Gastrocnemius medialis (tissue), 4 donors: ENCODE measurements around the gene AUNIP. TPM values are rescaled to one million over a fixed set of nuclear protein-coding genes. Genes with fewer than 3 reads are reported as not detected.
A peak's percentile ranks its signal among the peaks of the same experiment; 100 is the strongest.

ENCODE experiments used
- ATAC-seq, 2 donors: fragments of 150-250 bp; one replicate each; pipeline ENCODE4 v1.9.1; 2016
- DNase-seq, 2 donors: peaks; one replicate each; pipeline ENCODE4 v3.0.0-alpha.2; 2019
- H3K27ac ChIP-seq, 4 donors: fragments of 200-600 bp; sonication (generic); 1 replicate in 1 of 4; 2 replicates in 3 of 4; pipeline ENCODE4 v1.5.1; 2016 to 2018; ENCODE audit warnings: mild to moderate bottlenecking in 2 of 4, moderate library complexity in 1 of 4
- H3K27me3 ChIP-seq, 3 donors: fragments of 200-600 bp; sonication (generic) in 2 of 3; 1 replicate in 1 of 3; 2 replicates in 2 of 3; pipeline versions ENCODE4 v1.5.1 to v1.6.0; 2016 to 2019; ENCODE audit warnings: mild to moderate bottlenecking in 1 of 3, moderate library complexity in 1 of 3
- H3K36me3 ChIP-seq, 2 donors: fragments of 200-600 bp; sonication (generic) in 1 of 2; one replicate each; pipeline ENCODE4 v1.5.1; 2017 to 2018
- H3K4me1 ChIP-seq, 2 donors: fragments of 200-600 bp; sonication (generic) in 1 of 2; one replicate each; pipeline ENCODE4 v1.5.1; 2016 to 2017; ENCODE audit warnings: mild to moderate bottlenecking in 2 of 2
- H3K4me3 ChIP-seq, 4 donors: fragments of 200-600 bp; sonication (generic) in 3 of 4; 1 replicate in 1 of 4; 2 replicates in 3 of 4; pipeline ENCODE4 v1.5.1; 2016 to 2019; ENCODE audit warnings: mild to moderate bottlenecking in 2 of 4
- H3K9me3 ChIP-seq, 3 donors: fragments of 200-600 bp; sonication (generic) in 2 of 3; 1 replicate in 1 of 3; 2 replicates in 2 of 3; pipeline ENCODE4 v1.5.1; 2016 to 2019
- POLR2A ChIP-seq, 2 donors: fragments of 450-650 bp; IDR thresholded peaks; one replicate each; pipeline ENCODE4 v1.6.1; 2017; ENCODE audit warnings: antibody characterized with exemption in 2 of 2, mild to moderate bottlenecking in 2 of 2, moderate library complexity in 2 of 2
- in situ Hi-C, 4 donors: fragments of 200-750 bp; cut with MboI; loops; one replicate each; pipeline versions ENCODE4 v1.15.0 to v1.8.0; 2017; ENCODE audit warnings: low sequenced_read_pairs in 4 of 4
- intact Hi-C: fragments of 100-400 bp; cut with DNase I; formaldehyde crosslinking; loops from one replicate; pipeline ENCODE4 v1.15.1; 2023; ENCODE audit warnings: low total_unique reads
- microRNA-seq, 2 donors: library from miRNA; unstranded; fragments of <30 nt; microRNA quantifications; one replicate each; pipeline ENCODE4, GENCODE V29; 2016; ENCODE audit warnings: borderline replicate concordance in 2 of 2
- total RNA-seq, 4 donors: library from RNA; depleted of rRNA; stranded (reverse); fragments of >200 nt; gene quantifications; one replicate each; pipeline versions ENCODE4 v1.1.0 to v1.2.3, GENCODE V29; 2016
- TF ChIP-seq, protein P1 (sequence below), 5 experiments: fragments of 450-650 bp in 3 of 5; fragments of 200-600 bp in 2 of 5; sonication (generic) in 2 of 5; IDR thresholded peaks in 4 of 5; conservative IDR thresholded peaks in 1 of 5; 1 replicate in 4 of 5; 2 replicates in 1 of 5; pipeline ENCODE4 v1.5.1; 2016 to 2019; ENCODE audit warnings: antibody characterized with exemption in 5 of 5, mild to moderate bottlenecking in 3 of 5, moderate library complexity in 3 of 5

Gene AUNIP
- total RNA-seq, 4 donors from 2014 or later = not detected

DNA sequence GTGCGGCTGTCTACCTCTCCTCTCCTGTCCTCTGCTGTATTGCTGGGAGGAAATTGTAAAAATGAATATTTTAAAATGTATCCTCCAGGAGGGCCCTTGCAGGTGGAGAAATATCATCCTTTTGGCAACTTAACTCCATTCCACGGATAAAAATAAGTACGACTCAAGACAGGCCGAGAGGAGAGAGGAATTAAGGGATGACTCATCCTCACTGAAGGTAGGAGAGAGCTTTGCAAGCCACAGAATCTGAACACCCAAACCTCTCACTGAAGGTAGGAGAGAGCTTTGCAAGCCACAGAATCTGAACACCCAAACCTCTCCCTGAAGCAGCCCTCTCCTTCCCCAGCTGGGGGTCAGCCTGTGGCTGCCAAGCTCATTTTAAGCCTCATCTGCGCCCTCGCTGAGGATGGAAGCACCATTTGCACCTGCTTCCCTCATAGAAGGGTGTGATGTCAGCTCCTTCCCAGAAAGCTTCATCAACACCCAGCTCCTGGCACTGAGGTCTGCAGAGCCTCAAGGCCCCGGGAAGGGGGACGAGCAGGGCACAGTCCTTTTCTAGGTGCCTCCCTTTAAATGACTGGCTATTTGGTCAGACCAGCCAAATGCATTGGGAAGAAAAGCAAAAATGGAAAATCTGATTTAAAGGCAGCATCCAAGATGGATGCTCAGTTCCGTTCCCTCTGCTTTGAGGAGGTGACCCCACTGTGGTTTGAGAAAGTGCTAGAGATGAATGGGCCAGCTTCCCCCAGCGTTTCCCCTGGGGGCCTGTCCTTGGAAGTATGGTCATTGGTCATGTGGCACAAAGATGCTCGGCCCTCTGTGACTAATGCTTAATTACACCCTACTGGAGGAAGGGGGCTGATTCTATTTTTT lies 72.1 kb downstream of the AUNIP start:
- in situ Hi-C loops (no loop called here), intact Hi-C loops (no loop called here)
- no peaks in the 10 kb centered on the region for H3K27me3 ChIP-seq
- H3K27ac ChIP-seq = peak overlapping the region; percentile 42 to 74 (median 60)
- DNase-seq (no peak), ATAC-seq (peak; percentile 87 to 92)
- H3K4me3 ChIP-seq = no peak overlapping the region
- peaks cover 38 to 46% of the 10 kb centered on the region in 2 donors for H3K4me1 ChIP-seq
- no peaks in the 10 kb centered on the region for H3K9me3 ChIP-seq
- no peaks in the 10 kb centered on the region for H3K36me3 ChIP-seq
- TF ChIP-seq POLR2A (IDR thresholded peaks at IDR 0.05) = no peak
- TF ChIP-seq, protein P1, sequence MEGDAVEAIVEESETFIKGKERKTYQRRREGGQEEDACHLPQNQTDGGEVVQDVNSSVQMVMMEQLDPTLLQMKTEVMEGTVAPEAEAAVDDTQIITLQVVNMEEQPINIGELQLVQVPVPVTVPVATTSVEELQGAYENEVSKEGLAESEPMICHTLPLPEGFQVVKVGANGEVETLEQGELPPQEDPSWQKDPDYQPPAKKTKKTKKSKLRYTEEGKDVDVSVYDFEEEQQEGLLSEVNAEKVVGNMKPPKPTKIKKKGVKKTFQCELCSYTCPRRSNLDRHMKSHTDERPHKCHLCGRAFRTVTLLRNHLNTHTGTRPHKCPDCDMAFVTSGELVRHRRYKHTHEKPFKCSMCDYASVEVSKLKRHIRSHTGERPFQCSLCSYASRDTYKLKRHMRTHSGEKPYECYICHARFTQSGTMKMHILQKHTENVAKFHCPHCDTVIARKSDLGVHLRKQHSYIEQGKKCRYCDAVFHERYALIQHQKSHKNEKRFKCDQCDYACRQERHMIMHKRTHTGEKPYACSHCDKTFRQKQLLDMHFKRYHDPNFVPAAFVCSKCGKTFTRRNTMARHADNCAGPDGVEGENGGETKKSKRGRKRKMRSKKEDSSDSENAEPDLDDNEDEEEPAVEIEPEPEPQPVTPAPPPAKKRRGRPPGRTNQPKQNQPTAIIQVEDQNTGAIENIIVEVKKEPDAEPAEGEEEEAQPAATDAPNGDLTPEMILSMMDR (IDR thresholded peaks at IDR 0.05 in 4 of 5, conservative IDR thresholded peaks at IDR 0.05 in 1 of 5) = no peak

DNA sequence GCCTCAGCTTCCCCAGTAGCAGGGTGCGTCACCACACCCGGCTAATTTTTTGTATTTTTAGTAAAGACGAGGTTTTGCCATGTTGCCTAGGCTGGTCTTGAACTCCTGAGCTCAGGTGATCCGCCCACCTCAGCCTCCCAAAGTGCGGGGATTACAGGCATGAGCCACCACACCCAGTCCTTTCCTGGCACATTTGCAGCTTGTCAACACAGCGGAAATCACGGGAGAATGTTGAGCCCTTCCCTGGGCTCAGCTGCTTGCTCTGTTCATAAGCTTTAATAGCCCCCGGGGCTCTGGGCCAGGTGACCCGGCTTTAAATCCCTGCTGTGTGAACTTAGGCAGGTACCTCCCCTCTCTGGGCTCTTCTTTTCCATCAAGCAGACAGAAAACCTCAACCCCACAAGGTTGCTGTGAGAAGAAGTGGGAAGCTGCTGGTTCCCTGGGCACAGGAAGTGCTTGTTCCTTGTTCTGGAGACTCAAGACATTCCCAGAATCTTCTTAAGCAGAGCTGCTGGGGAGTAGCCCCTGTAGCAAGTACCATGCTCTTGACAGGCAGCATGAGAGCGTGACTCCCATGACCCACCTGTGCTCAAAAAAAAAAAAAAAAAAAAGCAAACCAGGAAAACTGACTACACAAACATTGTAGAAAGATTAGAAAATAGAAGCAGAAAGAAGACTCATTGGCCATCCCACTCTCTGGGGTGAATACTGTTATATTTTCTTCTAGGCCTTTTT lies 73.8 kb downstream of the AUNIP start:
- DNase-seq (no peak), ATAC-seq (no peak)
- no peaks in the 10 kb centered on the region for H3K36me3 ChIP-seq
- peaks cover 38 to 50% of the 10 kb centered on the region in 2 donors for H3K4me1 ChIP-seq
- no peak overlapping the region for H3K4me3 ChIP-seq
- intact Hi-C loops = no loop called here
- in situ Hi-C loops = no loop called here
- H3K27me3 ChIP-seq = no peaks in the 10 kb centered on the region
- H3K27ac ChIP-seq = peak overlapping the region; percentile 36 to 74 (median 54)
- H3K9me3 ChIP-seq = no peaks in the 10 kb centered on the region
- TF ChIP-seq, protein P1 (IDR thresholded peaks at IDR 0.05 in 4 of 5, conservative IDR thresholded peaks at IDR 0.05 in 1 of 5) = no peak
- no peak for TF ChIP-seq POLR2A (IDR thresholded peaks at IDR 0.05)

DNA sequence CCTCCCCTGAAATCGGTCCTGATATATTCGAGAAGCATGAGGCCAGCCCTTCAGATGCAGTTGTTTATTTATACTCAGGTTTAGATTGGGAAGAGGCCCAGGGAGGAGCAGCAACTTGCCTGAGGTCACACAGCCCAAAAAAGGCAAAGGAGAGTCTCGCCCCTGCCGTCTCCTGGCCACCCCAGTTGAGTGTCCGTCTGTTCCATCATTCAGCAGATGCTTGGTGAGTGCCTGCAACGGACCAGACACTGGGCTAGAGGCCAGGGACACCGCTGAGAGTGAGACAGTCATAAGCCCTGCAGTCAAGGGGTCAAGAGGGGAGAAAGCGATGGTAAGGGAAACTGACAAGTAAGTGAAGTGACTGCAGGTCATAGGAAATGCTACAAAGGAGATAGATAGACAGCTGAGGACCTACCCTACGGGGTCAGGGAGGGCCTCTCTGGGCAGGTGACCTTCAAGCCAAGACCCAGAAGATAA lies 74.6 kb downstream of the AUNIP start:
- ATAC-seq (peak; percentile 45 to 80), DNase-seq (peak; percentile 47 to 80)
- intact Hi-C loops = no loop called here
- Histone ChIP-seq H3K27ac (peak overlapping the region in 3 of 4 donors; percentile 42 to 74 (median 65)), H3K27me3 (no peaks in the 10 kb centered on the region), H3K36me3 (no peaks in the 10 kb centered on the region), H3K4me3 (no peak overlapping the region), H3K9me3 (no peaks in the 10 kb centered on the region), H3K4me1 (peaks cover 38 to 50% of the 10 kb centered on the region in 2 donors)
- no peak for TF ChIP-seq POLR2A (IDR thresholded peaks at IDR 0.05)
- TF ChIP-seq, protein P1 (IDR thresholded peaks at IDR 0.05 in 4 of 5, conservative IDR thresholded peaks at IDR 0.05 in 1 of 5) = no peak
- in situ Hi-C loops = no loop called here

Small RNAs within 50 kb of the gene (microRNA-seq; reads per million reads assigned to microRNA genes)
- gene MIR3917 = 0 reads per million in 2 donors

Other genes with a start within 250 kb of the AUNIP start
- gene MAN1C1, start 242.7 kb downstream of the AUNIP start, total RNA-seq = 1 to 10 TPM; 2.0 to 4.4 (median 2.5) TPM
- gene SELENON, start 59.3 kb downstream of the AUNIP start, total RNA-seq = 10 to 100 TPM; 20.0 to 51.0 (median 43.3) TPM
- 100 to 1,000 TPM; 123 to 186 (median 170) TPM for gene MTFR1L, start 39.5 kb downstream of the AUNIP start, total RNA-seq
- 1 to 10 TPM; 1.4 to 3.7 (median 2.1) TPM for gene PAQR7, start 16.3 kb upstream of the AUNIP start, total RNA-seq
- 10 to 100 TPM in 2 of 4 donors, 1 to 10 TPM in 2; 4.7 to 20.7 (median 13.7) TPM for gene STMN1, start 47.0 kb upstream of the AUNIP start, total RNA-seq
- gene PAFAH2, start 138.6 kb upstream of the AUNIP start, total RNA-seq = 10 to 100 TPM in 3 of 4 donors, 1 to 10 TPM in 1; 9.0 to 35.5 (median 16.1) TPM
- gene EXTL1, start 162.3 kb upstream of the AUNIP start, total RNA-seq = under 1 TPM in 2 of 4 donors, not detected in 2; 0.33 to 0.95 TPM
- 1 to 10 TPM; 1.2 to 5.2 (median 3.1) TPM for gene SLC30A2, start 186.7 kb upstream of the AUNIP start, total RNA-seq
- gene TRIM63, start 208.2 kb upstream of the AUNIP start, total RNA-seq = 1,000 to 10,000 TPM; 1,040 to 4,298 (median 2,203) TPM